GM18520 (cell line): ENCODE results near the gene KIF16B.

Experiments used
- ATAC-seq: cut with Tn5 transposase; IDR thresholded peaks from one replicate; pipeline ENCODE4 v1.9.1; 2021; ENCODE audit not compliant: unreplicated experiment

The KIF16B gene

DNA sequence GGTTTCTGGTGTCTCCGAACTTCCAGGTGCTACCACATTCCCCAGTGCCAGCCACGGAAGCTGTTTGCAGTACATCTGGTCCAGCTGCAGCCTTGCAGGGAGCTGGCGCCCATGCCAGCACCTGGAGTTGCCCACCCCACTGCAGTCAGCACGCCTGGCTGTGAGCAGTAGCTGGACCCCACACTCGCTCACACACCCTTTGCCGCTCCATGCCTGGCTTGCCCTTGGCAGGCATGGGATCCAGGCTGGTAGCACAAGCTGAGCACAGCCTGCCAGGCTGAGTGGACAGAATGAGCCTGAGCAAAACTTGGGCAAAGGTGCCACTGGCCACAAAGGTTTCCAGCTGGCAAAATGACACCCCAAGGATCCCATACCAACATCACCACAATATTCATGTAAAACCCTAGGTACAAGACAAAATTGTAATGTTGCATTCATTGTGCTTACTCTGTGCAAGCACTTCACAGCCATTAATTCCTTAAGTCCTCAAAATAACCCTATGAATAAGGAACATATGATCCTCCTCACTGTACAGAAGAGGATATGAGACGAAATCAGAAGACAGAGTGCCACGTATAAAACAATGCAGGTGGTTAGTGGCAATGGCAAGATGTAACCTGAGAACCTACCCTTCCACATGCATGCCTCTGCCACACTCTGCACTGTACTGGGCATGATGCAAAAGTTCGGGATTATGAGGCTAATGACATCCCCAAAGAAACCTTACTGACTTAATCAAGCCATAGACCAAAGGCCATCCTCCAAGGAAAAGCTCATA is 18.3 kb downstream of the KIF16B start:
- ATAC-seq, result no peak

DNA sequence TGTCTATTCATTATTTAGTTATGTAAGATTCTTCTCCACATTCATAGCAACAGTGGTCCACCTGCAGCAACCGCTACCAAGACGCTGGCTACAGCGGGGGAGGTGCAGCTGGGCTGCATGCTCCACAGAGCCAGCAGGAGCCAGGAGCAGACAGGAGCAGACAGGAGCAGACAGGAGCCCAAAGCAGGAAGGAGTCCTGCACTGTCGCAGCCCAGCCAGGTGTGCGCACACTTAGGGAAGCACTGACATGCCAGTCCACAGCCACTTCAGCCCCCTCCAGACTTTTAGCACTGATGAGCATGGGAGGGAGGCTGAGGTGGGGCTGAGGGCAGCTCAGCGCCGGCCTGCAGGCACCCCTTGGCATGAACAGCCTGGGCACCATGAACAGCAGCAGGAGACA is 19.6 kb downstream of the KIF16B start:
- no peak for ATAC-seq

DNA sequence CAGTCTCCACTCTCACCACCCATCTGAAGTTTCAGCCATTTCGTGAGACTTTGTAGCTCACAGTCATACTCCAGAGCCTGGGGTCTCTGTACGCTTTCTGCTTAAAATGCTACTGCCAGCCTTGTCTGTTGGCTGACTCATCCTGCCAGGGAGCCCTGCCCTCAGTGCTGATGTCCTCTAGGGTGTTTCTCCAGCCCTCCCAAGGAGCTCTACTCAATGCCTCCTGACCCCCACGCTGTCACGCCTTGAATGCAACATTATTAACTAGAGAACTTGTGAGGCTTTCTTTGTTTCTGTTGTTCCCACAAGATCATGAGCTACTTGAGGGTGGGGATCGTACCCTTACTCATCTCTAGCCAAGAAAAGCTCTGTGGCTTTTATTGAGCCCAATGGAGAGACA is 20.1 kb downstream of the KIF16B start:
- ATAC-seq, result no peak

DNA sequence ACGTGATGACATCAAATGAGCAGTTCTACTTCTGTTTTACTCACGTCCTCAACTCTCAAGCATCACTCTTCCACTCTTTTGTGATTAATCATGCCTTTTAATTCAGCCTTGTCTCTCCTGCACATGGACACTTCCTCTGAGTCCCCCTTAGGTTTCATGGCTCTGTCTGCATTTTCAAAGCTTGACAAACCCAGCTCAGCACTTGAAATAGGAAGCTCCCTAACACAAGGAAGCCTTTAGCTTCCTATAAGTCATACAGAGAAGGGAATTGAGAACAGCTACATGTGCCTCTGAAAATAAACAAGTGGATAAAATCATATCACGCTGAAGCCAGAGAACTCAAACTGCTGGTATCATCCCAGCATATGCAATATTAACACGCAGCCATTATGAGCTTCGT is 21.2 kb downstream of the KIF16B start:
- no peak for ATAC-seq

DNA sequence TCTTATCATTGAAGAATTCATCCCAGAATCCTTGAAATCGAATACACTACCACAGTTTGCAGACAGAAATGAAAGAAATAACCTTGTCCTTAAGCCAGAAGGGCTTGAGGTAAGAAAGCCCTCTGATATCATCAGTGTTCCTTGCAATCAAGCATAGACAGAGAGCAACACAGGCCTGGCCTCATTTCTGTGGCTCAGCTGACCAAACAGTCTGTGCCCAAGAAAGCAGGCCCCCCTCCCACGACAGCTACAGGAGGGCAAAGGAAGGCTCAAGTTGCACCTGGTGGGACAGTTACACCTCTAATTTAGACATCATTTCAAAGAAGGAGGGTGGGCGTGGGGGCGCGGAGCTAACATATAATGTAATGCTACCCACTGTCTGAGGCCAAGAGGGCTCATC is 21.6 kb downstream of the KIF16B start:
- ATAC-seq, result no peak

DNA sequence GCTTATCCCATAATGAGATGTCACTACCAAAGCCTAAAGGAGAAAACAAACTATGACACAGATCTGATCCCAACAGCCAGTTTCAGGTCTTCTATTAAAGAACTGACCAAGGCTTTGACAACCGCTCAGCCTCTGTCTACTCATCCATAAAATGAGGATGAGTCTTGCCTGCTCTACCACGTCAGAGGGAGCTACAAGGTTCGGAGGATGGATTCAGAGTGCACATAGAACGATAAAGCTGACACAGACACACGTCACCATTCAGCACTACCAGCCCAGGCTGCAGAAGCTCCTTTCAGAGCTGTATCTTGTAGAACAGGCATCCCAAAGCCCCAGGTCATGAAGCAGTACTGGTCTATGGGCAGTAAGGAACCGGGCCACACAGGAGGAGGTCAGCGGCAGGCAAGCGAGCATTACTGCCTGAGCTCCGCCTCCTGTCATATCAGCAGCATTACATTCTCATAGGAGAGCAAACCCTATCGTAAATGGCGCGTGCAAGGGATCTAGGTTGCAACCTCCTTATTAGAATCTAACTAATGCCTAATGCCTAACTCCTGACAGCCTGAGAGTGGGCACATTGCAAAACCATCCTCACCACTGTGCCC is 25.1 kb downstream of the KIF16B start:
- ATAC-seq, result no peak

DNA sequence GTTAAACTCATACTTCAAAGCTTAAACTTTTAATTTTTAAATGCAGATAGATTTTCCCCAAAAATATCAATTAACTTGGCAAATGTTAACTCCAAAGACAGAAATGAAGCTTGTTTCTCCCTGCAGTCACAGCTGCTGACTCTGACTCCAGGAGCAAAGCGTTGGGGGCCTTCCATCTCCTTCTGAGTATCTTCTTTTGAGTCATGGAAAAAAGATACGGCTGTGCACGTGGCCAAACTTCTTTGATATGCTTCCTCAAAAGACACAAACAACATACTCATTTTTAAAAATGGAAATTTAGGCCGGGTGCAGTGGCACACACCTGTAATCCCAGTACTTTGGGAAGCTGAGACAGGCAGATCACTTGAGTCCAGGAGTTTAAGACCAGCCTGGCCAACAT is 28.3 kb downstream of the KIF16B start:
- ATAC-seq, result no peak

DNA sequence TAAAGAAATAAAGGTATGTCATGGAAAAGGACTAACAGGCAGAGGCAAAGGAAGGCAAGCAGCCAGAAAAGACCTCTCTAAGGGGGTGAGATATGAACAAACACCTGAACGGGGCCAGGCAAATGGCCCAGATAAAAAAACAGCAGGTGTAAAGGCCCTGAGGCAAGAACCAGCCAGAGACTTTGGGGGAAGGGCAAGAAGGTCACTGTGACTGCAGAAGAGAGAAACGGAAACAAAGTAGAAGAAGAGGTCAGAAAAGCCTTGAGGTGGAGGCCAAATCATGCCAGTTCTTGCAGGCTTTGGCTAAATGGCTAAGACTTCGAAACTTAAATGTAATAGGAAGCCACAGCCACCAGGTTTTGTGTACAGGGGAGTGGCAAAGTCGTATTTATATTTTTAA is 30.8 kb downstream of the KIF16B start:
- no peak for ATAC-seq

DNA sequence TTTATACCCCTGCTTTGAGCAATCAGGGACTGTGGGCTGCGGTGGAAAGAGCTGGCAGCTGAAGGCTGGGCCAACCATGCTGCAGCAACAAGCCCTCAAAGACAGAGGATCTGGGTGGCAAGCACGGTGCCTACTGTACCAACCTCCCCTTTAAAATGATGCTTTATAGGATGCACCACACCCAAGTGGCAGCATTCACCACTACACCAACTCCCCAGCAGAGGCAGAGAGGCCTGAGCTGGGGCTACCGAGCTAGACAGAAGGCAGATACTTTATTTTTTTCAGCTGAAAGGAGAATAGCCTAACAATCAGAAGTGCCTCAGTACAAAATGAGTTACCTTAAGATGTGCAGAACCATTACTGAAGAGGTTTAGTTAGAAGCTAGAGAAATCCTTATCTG is 31.4 kb downstream of the KIF16B start:
- ATAC-seq, result no peak

DNA sequence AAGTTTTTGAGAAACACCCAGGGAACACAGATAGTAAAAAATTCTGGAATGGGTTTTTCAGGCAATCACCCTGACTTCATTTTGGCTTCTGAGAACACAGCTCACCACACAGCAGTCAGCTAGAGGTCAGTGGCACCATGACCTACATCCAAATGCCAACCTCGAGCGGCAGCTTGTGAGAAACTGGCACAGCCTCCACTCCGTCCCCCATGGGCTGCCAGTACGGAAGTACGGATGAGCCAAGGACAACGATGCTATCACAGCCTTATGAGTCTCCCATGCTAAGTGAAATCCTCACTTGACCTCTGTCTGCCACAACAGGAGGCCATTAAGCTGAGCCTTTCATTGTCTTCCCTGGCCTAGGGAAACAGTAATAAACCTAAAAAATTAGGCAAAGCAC is 32.0 kb downstream of the KIF16B start:
- ATAC-seq, result no peak

DNA sequence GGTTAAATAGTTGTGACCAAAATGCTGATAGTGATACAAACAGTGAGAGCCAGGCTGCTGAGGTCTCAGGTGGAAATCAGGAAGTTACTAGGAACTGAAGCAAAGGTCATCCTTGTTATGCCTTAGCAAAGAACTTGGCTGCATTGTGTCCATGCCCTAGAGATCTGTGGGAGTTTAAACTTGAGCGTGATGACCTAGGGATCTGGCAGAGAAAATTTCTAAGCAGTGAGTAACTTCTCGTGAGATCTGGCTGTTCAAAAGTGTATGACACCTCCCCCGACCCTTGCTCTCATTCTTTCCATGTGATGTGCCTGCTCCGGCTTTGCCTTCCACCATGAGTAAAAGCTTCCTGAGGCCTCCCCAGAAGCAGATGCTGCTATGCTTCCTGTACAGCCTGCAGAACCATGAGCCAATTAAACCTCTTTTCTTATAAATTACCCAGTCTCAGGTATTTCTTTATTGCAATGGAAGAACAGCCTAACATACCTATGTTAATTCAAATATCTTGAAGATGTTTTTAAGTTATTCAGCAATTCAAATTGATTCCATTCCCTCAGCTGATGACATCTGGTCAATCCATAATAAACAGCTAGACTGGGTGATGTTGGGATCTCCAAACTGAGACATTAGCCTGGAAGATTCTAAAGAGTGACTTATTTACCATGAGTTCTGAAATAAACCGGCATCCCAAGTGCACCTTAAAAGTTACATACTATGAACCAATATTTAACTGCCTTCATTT is 33.8 kb downstream of the KIF16B start:
- no peak for ATAC-seq

DNA sequence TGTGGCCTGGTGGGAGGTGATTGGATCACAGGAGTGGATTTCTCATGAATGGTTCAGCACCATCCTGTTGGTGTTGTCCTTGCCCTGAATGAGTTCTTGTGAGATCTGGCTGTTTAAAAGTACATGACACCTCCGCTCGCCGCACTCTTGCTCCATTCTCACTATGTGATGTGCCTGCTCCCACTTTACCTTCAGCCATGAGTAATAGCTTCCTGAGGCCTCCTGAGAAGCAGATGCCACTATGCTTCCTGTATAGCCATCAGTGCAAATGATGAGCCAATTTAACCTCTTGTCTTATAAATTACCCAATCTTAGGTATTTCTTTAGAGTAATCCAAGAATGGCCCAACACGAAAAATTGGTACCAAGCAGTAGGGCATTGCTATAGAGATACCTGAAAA is 34.5 kb downstream of the KIF16B start:
- ATAC-seq, result no peak

DNA sequence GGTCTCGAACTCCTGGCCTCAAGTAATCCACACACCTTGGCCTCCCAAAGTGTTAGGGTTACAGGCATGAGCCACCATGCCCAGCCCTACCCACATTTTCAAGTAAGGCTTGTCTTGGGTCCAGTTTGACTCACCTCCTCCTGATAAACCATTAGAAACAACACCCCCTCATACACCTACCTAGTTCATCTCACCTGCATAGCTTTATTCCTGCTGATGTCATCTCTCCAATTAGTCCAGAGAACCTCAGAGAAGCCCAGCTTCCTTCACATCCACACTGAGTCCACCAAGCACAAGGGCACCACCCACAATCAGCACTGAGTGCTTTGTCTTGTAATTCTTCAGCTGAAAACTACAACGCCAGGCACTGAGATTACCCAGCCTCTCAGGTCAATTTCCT is 35.3 kb downstream of the KIF16B start:
- no peak for ATAC-seq

DNA sequence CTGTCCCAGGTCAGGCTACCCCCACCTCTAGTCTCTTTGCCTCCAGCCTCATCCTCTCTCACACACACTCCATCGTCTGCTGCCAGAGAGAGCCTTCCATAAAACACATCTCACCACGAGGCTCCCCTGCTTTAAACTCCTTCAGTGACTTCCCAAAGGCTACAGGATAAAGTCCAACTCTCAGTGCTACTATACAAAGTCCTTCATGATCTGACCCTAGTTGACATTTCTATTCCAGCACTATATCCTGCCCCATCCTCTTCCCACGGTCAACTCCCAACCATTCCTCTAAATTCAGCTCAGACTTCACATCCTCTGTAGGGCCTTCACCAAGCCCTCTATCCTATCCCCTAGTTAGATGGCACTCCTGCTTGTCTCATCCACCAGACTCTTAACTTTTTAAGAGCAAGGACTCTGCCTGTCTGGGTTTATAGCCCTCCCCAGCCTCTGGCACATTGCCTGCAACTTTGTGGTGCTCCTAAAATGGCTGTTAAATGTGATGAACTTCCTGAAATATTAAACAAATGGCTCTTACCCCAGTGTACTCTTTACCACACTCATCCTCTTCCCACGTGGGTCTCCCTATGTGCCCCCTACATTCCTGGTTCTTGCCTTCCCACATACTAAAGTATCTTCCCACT is 36.1 kb downstream of the KIF16B start:
- ATAC-seq, result no peak

DNA sequence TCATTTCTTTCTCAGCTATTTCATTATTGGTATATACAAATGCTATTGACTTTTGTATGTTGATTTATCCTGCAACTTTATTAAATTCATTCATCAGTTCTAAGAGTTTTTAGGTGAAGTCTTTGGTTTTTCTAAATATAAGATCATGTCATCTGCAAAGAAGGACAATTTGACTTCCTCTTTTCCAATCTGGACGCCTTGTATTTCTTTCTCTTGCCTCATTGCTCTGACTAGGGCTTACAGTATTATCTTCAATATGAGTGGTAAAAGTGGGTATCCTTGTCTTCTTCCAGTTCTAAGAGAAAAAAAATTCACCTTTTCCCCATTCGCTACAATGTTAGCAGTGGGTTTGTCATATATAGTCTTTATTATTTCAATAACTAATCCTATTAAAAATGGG is 38.0 kb downstream of the KIF16B start:
- ATAC-seq, result no peak

DNA sequence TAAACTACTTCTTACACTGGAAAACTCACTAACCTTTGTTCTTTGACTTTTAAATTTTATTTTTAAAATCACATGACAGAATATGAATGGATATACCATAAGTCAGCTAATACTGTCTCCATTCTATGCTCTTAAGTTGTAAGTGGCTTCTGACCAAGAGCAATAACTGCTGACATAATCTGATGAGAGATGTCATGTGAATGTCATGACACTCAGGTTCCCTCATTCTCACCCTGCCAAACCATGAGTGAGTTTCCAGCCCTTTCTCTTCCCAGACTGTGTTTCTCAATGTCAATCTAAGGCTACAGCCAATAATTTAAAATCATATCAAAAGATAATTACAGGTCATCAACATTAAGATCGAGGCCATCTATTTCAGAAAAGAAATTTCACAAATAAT is 39.7 kb downstream of the KIF16B start:
- no peak for ATAC-seq

DNA sequence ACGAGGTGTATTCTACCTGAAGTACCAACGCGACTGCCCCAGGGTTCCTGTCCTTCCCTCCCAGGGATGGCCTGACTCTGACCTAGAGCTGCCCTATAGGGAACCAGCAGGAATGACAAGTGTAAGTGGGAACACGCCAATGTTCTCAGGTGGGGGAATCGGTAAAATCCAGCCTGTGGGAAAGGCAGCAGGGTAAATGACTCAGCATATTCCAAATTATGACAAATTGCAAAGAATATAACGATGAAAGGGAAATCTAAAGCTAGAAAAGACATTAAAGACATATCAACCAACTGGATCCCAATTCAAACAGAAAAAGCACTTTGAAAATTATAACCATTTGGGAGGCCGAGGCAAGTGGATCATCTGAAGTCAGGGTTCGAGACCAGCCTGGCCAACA is 41.8 kb downstream of the KIF16B start:
- no peak for ATAC-seq

DNA sequence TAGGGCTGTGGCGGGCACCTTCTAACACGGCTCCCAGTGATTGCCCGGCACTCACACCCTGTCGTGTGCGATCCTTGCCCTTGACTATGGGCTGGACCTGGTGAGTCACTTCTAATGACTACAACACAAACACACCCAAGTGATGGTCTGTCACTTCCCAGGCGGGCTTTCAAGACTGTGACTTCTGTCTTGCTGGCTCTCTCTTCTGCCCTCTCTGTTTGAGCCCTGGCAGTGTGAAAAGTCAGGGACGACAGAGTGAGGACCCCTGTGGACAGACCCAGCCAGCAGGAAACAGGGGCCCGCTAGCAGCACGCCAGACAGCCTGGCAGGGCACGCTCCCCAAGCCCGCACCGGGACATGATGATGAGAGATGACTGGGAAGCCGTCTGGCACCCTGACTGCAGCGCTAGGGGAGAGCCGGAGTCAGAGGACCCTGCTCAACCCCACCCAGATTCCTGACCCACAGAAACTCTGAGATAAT is 43.0 kb downstream of the KIF16B start:
- ATAC-seq, result no peak

DNA sequence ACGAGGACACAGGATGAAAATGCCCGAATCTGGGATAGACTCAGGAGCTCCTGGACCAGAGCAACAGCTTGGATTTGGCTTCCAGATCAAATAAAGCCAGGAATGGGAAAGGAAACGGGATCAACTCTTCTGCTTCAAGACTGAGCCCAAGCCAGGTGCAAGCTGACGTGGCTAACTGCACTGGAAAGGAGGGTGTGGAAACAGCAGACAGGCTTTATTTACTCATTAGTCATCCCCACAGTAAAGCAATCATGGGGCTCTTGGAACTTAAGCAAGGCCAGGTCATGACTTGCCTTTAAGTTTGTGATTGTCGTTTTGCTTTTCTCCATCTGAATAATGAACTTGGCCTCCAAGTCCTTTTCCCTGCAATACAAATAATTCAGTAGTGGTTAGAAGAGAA is 45.2 kb downstream of the KIF16B start:
- ATAC-seq, result no peak

DNA sequence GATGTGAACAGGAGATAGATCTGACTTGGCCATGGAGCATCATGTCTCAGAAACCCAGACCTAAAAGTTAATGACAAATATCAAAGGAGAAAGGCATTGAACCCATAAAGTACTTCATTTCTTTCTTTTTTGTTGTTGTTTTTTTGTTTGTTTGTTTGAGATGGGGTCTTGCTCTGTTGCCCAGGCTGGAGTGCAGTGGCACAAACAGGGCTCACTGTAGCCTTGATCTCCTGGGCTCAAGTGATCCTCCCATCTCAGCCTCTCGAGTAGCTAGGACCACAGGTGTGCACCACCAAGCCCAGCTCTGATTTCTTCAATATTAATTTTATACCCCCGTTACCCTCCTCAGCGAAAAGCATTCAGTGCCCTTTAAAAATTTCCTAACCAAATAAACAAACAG is 45.8 kb downstream of the KIF16B start:
- no peak for ATAC-seq
